Upper lobe of right lung (tissue), 1 donor: ENCODE measurements around the gene ALCAM. TPM values are rescaled to one million over a fixed set of nuclear protein-coding genes. Genes with fewer than 3 reads are reported as not detected.
A peak's percentile ranks its signal among the peaks of the same experiment; 100 is the strongest.

ENCODE experiments used
- ATAC-seq: fragments of 200-7000 bp; cut with Tn5 transposase; one replicate; pipeline ENCODE4 v1.9.1; 2020; ENCODE audit warnings: mild to moderate bottlenecking, moderate library complexity
- DNase-seq: peaks from one replicate; pipeline ENCODE4 v3.0.0-alpha.2; 2020
- H3K27ac ChIP-seq: fragments of 200-600 bp; one replicate; pipeline ENCODE4 v1.8.0; 2022
- H3K27me3 ChIP-seq: fragments of 200-600 bp; one replicate; pipeline ENCODE4 v1.8.0; 2022; ENCODE audit warnings: mild to moderate bottlenecking
- H3K36me3 ChIP-seq: fragments of 200-600 bp; one replicate; pipeline ENCODE4 v1.8.0; 2022
- H3K4me1 ChIP-seq: fragments of 200-600 bp; one replicate; pipeline ENCODE4 v1.8.0; 2022
- H3K4me3 ChIP-seq: fragments of 200-600 bp; one replicate; pipeline ENCODE4 v1.8.0; 2022; ENCODE audit warnings: mild to moderate bottlenecking
- H3K9me3 ChIP-seq: fragments of 200-600 bp; one replicate; pipeline ENCODE4 v1.8.0; 2022
- intact Hi-C: fragments of 100-400 bp; cut with DNase I; formaldehyde crosslinking; loops from one replicate; pipeline ENCODE4 v1.11.0; 2022
- total RNA-seq: library from RNA; stranded (reverse); fragmentation: NEBNext Ultra II Directional; extraction: Animal tissue kit (Norgen Biotek cat#: 25700); gene quantifications from one replicate; pipeline ENCODE4 v1.2.1, GENCODE V29; 2021
- TF ChIP-seq, protein P1 (sequence below): fragments of 200-600 bp; IDR thresholded peaks from one replicate; pipeline ENCODE4 v1.8.0; 2022; ENCODE audit warnings: antibody characterized with exemption
- donor health status: DM: no; HTN: yes; CAD: no; lungs with severe emphysema.

Gene ALCAM
- total RNA-seq, 1 donor from 2014 or later = 202 TPM

DNA sequence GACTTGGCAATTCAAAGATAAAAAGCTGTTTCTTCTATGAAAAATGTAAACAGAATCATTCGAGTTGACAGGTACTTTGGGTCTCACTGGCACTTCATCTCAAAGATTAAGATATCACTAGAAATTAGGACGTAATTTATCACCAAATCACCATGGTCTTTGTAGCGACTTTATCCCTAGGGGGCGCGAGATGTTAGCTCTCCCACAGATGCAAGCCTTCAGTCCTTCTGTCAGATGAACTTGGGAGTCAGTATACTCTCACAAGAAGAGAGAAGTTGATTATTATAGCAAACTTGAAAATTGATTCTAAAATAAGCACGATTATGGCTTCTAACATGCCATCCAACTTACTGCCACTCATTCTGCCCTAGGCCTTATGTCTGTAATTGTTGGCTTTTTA lies 150.3 kb downstream of the ALCAM start:
- DNase-seq = no peak
- H3K4me1 ChIP-seq = no peaks in the 10 kb centered on the region

DNA sequence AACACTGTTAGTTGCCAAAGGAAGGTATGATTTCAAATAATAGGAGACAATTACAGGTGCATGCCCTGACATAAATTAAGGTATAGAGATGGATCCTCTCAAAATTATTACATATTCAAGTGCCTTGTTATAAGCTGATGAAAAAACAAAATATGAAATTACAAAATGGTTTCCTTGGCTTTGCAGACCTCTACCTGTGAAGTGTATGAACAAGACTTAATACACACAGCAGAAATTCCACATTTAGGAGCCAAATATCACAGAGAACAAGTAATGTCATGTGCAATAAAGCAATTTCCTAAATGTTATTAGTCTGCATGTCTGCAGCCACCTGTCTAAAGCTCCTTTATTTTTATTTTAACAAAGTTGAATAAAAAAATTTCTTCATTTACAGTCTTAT lies 151.5 kb downstream of the ALCAM start:
- Histone ChIP-seq H3K9me3 (no peaks in the 10 kb centered on the region), H3K4me3 (no peak overlapping the region), H3K27ac (no peak overlapping the region), H3K36me3 (no peaks in the 10 kb centered on the region), H3K4me1 (no peaks in the 10 kb centered on the region), H3K27me3 (no peaks in the 10 kb centered on the region)
- peak; percentile 45 for ATAC-seq
- DNase-seq = no peak
- TF ChIP-seq, protein P1, sequence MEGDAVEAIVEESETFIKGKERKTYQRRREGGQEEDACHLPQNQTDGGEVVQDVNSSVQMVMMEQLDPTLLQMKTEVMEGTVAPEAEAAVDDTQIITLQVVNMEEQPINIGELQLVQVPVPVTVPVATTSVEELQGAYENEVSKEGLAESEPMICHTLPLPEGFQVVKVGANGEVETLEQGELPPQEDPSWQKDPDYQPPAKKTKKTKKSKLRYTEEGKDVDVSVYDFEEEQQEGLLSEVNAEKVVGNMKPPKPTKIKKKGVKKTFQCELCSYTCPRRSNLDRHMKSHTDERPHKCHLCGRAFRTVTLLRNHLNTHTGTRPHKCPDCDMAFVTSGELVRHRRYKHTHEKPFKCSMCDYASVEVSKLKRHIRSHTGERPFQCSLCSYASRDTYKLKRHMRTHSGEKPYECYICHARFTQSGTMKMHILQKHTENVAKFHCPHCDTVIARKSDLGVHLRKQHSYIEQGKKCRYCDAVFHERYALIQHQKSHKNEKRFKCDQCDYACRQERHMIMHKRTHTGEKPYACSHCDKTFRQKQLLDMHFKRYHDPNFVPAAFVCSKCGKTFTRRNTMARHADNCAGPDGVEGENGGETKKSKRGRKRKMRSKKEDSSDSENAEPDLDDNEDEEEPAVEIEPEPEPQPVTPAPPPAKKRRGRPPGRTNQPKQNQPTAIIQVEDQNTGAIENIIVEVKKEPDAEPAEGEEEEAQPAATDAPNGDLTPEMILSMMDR = no peak
- intact Hi-C loops = no loop called here

More for the DNA sequence above, 150.3 kb downstream of the ALCAM start:
- Histone ChIP-seq H3K9me3 (no peaks in the 10 kb centered on the region), H3K27ac (no peak overlapping the region), H3K27me3 (no peaks in the 10 kb centered on the region), H3K36me3 (no peaks in the 10 kb centered on the region), H3K4me3 (no peak overlapping the region)
- intact Hi-C loops = no loop called here
- TF ChIP-seq, protein P1 = peak; percentile 10
- ATAC-seq = no peak

DNA sequence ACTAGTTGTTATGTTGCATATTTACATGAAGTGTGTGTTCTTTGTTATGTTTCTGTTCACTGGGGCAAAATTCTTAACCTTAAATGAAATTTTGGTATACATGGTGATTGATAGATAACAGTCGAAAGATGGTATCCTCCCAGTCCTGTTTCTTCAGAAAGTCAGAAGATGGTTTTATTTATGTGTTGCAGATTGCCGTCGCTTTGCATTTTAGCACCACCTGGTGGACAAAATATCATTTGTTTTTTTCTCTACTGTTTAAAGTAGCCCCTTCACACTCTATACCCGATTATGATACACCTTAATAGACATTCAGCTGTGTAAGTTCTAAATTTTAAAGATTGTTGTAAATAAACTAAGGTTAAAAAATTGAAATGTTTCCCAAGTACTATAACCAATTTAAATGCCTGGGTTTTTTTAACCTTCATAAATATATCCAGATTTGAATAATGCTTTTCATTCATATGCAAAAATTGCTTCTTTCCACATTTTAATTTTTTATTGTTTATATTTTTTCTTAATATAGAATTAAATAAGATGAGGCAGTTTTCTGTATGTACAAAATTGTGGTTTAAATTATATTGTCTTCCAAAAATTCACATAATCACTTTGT lies 152.2 kb downstream of the ALCAM start:
- ATAC-seq = peak; percentile 83
- intact Hi-C loops = no loop called here

DNA sequence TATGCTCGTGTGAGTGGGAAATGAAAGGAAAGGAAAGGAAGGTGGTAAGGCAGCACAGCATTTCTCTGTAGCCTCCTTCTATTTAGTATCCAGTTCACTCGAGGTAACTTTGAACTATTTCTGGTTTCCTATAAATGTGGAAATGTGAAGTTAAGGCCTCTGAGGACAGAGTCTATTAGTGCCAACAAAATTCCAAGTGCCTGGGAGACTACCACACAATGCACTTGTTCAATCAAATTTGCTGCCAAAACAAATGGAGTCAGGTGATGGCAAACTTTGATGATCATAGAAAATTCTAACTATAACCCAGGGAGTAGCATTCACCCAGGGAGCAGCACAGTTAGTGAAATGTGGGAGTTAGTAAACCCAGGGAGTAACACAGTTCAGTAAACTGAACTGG lies 155.1 kb downstream of the ALCAM start:
- H3K9me3 ChIP-seq = no peaks in the 10 kb centered on the region
- H3K27ac ChIP-seq = no peak overlapping the region
- no peaks in the 10 kb centered on the region for H3K36me3 ChIP-seq
- H3K4me1 ChIP-seq = no peaks in the 10 kb centered on the region
- H3K4me3 ChIP-seq = no peak overlapping the region
- intact Hi-C loops = no loop called here
- H3K27me3 ChIP-seq = no peaks in the 10 kb centered on the region
- TF ChIP-seq, protein P1 = no peak
- DNase-seq (no peak), ATAC-seq (no peak)

More for the DNA sequence above, 152.2 kb downstream of the ALCAM start:
- no peak for DNase-seq
- no peak overlapping the region for H3K27ac ChIP-seq
- H3K4me3 ChIP-seq = no peak overlapping the region
- TF ChIP-seq, protein P1 = peak; percentile 66
- no peaks in the 10 kb centered on the region for H3K27me3 ChIP-seq
- no peaks in the 10 kb centered on the region for H3K9me3 ChIP-seq
- H3K4me1 ChIP-seq = no peaks in the 10 kb centered on the region
- no peaks in the 10 kb centered on the region for H3K36me3 ChIP-seq

DNA sequence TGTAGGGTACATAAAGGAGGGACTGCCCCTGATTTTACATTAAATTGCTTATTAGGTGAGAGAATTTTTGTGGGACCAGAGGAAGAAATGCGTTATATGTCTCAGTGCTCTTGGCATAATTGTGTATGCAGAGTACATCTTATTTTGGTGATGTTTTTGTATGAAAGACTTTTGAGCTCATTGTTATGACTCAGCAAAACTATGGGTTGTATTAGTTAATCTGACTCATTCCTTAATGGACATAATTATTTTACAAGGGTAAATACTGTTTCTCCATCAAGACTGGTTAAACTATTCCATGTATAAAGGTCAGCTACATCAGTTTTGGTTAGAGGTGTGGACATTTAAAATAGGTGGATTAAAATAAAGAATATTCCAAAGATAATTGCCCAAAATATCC lies 156.8 kb downstream of the ALCAM start:
- no peak overlapping the region for H3K27ac ChIP-seq
- H3K4me1 ChIP-seq = no peaks in the 10 kb centered on the region
- H3K4me3 ChIP-seq = no peak overlapping the region
- no peaks in the 10 kb centered on the region for H3K36me3 ChIP-seq
- TF ChIP-seq, protein P1 = no peak
- DNase-seq (no peak), ATAC-seq (no peak)
- intact Hi-C loops = no loop called here
- no peaks in the 10 kb centered on the region for H3K9me3 ChIP-seq
- no peaks in the 10 kb centered on the region for H3K27me3 ChIP-seq

DNA sequence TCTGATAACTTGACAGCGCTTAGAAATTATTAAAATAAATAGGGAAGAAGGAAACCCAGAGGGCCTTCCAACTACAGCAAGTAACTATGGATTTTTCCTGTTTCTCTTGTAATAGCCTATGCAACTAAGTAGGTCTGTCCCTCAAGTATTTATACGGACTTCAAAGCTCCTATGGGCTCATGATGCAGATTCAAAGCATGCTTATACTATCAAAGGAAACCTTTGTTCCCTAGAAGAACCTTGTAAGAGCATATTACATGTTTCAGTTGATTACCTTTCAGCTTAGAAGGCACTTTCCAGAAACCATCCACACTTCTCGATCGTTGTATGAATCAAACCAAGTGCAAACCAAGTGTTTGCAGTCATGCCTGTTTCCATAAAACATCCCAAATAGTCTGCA lies 158.8 kb downstream of the ALCAM start:
- H3K4me3 ChIP-seq = no peak overlapping the region
- no peak for ATAC-seq
- no peaks in the 10 kb centered on the region for H3K36me3 ChIP-seq
- no peak for DNase-seq
- TF ChIP-seq, protein P1 = no peak
- H3K27me3 ChIP-seq = no peaks in the 10 kb centered on the region
- H3K4me1 ChIP-seq = no peaks in the 10 kb centered on the region
- intact Hi-C loops = no loop called here
- no peak overlapping the region for H3K27ac ChIP-seq
- H3K9me3 ChIP-seq = no peaks in the 10 kb centered on the region
